Spinal cord (tissue), 10 donors: ENCODE results near the gene CALD1. TPM values are rescaled to one million over a fixed set of nuclear protein-coding genes. Genes with fewer than 3 reads are reported as not detected.

Experiments used
- DNase-seq, 6 donors: peaks; one replicate each; pipeline versions ENCODE4 v3.0.0 to v3.0.0-alpha.2; 2013 to 2015; ENCODE audit warnings: low spot score in 6 of 6, low read depth in 4 of 6
- H3K27ac ChIP-seq: one replicate; pipeline ENCODE4 v1.5.1; 2013; ENCODE audit warnings: low read depth, low read length, control low read depth
- H3K27me3 ChIP-seq: one replicate; pipeline ENCODE4 v1.6.1; 2013; ENCODE audit warnings: low read length; ENCODE audit not compliant: control insufficient read depth, insufficient read depth
- H3K36me3 ChIP-seq: one replicate; pipeline ENCODE4 v1.6.1; 2013; ENCODE audit warnings: low read length; ENCODE audit not compliant: control insufficient read depth, insufficient read depth
- H3K4me1 ChIP-seq: one replicate; pipeline ENCODE4 v1.6.1; 2013; ENCODE audit warnings: low read length; ENCODE audit not compliant: control insufficient read depth, insufficient read depth
- H3K4me3 ChIP-seq: one replicate; pipeline ENCODE4 v1.5.1; 2013; ENCODE audit warnings: low read depth, low read length, control low read depth
- H3K9me3 ChIP-seq: one replicate; pipeline ENCODE4 v1.6.1; 2013; ENCODE audit warnings: low read length; ENCODE audit not compliant: control insufficient read depth, insufficient read depth
- WGBS: methylation state at CpG from one replicate; pipeline ENCODE4 v1.1.5; 2013; ENCODE audit warnings: missing lambda C conversion rate; ENCODE audit not compliant: insufficient coverage; 5-methylcytosine and 5-hydroxymethylcytosine counted together
- polyA plus RNA-seq, 2 donors: library from polyadenylated mRNA; unstranded; fragments of 120-200 nt; gene quantifications; one replicate each; pipeline ENCODE4 v1.2.1, GENCODE V29; 2013; ENCODE audit not compliant: insufficient read length in 2 of 2
- total RNA-seq, 2 donors: library from RNA; depleted of rRNA in 1 of 2; stranded (reverse); fragments of 120-200 nt in 1 of 2; fragments of >200 nt in 1 of 2; gene quantifications; one replicate each; pipeline versions ENCODE4 v1.2.3 to v1.2.4, GENCODE V29; 2013 to 2014
- donor health status: healthy.

Gene CALD1
- total and polyA plus RNA-seq, 4 donors: 77.4 to 162 (median 111) TPM

- no peaks in the 10 kb centered on the region for H3K36me3 ChIP-seq
- no peak overlapping the region for H3K4me3 ChIP-seq
- H3K27ac ChIP-seq: peak overlapping the region; percentile 36
- no peaks in the 10 kb centered on the region for H3K9me3 ChIP-seq
- WGBS: no CpG with 5 or more reads among the region's 4 CpGs
- H3K4me1 ChIP-seq: no peaks in the 10 kb centered on the region
- DNase-seq: peak in 2 of 6 donors; percentile 29 to 50
- H3K27me3 ChIP-seq: no peaks in the 10 kb centered on the region
Observed at GRCh38 chr7:134879815-134880475, 100.5 kb downstream of the CALD1 start.

DNA sequence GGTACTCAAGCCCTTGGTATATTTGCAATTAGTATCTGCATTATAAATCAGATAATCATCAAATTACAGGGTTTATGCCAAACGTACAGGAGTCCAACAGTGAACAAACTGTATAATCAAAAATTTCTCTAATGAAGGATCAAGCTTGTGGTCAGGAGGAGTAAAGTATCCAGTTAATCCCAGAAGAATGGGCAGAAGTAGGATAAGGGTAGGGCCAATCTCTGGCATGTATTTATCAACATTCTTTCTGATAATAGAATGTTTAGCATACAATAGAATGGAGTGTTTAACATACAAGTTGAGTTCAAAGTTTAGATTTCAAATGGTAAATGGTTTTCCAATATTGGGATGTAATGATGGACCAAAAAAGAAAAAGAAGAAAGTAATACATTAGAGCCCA is 103.0 kb downstream of the CALD1 start:
- Histone ChIP-seq H3K36me3 (no peaks in the 10 kb centered on the region), H3K27ac (no peak overlapping the region), H3K4me1 (no peaks in the 10 kb centered on the region), H3K4me3 (no peak overlapping the region), H3K27me3 (no peaks in the 10 kb centered on the region), H3K9me3 (no peaks in the 10 kb centered on the region)
- no peak for DNase-seq
- no CpG with 5 or more reads among the region's 1 CpG for WGBS

- H3K27me3 ChIP-seq: no peaks in the 10 kb centered on the region
- no peaks in the 10 kb centered on the region for H3K9me3 ChIP-seq
- no peak for DNase-seq
- H3K27ac ChIP-seq: peak overlapping the region; percentile 57
- peaks cover 13% of the 10 kb centered on the region for H3K4me1 ChIP-seq
- H3K4me3 ChIP-seq: no peak overlapping the region
- no peaks in the 10 kb centered on the region for H3K36me3 ChIP-seq
- WGBS: no CpG with 5 or more reads among the region's 1 CpG
Observed at GRCh38 chr7:134885967-134886352, 106.5 kb downstream of the CALD1 start.

DNA sequence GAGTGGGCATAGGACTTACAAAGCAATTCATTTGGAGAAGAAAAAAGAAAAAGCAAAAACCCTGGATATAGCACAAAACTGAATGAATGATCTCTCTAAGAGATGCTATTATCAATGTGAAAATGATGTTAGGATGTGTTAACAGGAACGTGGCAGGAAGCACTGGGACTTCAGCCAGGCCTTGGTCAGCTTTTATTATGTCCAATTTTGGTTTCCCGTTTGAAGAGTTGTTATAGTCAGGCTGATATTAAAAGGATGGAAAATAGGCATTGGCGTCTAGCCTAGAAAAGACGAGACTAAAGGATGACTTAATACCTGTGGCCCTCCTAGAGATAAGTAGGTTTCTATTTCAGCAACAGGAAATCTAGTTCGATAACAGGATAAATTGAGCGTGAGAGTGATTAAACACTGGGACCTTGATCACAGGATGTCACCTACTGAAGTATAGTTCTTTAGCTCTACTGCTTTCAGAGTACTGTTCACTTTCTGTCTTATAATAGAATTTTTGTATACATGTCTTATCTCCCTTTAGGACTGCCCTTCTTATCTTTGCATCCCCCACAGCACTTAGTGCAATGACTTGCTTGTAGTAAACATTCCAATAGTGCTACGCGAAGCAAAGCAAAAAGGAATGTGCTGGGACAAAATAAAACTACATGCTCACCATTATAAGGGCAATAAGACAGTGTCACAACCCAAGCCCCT is 107.1 kb downstream of the CALD1 start:
- WGBS: 39% methylated on average over 4 of the region's 8 CpGs
- Histone ChIP-seq H3K4me3 (no peak overlapping the region), H3K27ac (peak overlapping the region; percentile 57), H3K9me3 (no peaks in the 10 kb centered on the region), H3K36me3 (no peaks in the 10 kb centered on the region), H3K4me1 (peaks cover 13% of the 10 kb centered on the region), H3K27me3 (no peaks in the 10 kb centered on the region)
- peak in 2 of 6 donors; percentile 28 to 50 for DNase-seq

GRCh38 chr7:134887523-134887922 is 108.1 kb downstream of the CALD1 start:
- Histone ChIP-seq H3K4me1 (peaks cover 13% of the 10 kb centered on the region), H3K4me3 (no peak overlapping the region), H3K36me3 (no peaks in the 10 kb centered on the region), H3K27me3 (no peaks in the 10 kb centered on the region), H3K9me3 (no peaks in the 10 kb centered on the region), H3K27ac (no peak overlapping the region)
- no peak for DNase-seq
- 98% methylated on average over 6 of the region's 8 CpGs for WGBS

DNA sequence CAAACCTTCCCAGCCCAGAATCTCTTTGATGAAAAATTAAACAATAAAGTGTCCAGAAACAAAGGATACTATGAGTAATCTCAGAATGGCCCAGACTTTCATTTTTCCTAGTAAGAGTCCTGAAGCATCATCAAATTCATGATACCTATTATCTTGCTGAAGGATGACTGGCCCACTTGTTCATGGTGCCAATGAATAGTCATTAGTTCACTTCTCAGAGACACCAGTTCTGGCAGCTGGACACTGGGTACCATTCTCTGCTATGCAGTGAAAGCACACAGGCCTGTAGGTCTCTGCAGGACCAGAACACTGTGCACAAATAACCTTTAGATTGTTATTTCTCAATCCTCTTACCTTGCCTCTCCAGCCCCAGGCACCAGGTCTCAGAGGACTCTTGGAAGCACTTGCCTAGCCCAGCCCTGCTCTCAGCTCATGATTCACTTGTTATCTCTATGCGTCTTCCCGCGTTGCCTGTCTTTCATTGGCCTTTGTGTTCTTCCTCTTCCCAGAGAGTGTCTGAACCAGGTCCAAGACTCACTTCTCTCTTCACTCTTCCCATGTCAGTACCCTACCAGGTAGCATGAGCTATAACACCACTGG is 108.8 kb downstream of the CALD1 start:
- H3K36me3 ChIP-seq: no peaks in the 10 kb centered on the region
- 65% methylated on average over 3 of the region's 3 CpGs for WGBS
- H3K4me1 ChIP-seq: peaks cover 19% of the 10 kb centered on the region
- no peaks in the 10 kb centered on the region for H3K27me3 ChIP-seq
- no peaks in the 10 kb centered on the region for H3K9me3 ChIP-seq
- no peak for DNase-seq
- no peak overlapping the region for H3K27ac ChIP-seq
- no peak overlapping the region for H3K4me3 ChIP-seq

GRCh38 chr7:134890246-134891240 is 111.1 kb downstream of the CALD1 start:
- Histone ChIP-seq H3K27me3 (no peaks in the 10 kb centered on the region), H3K9me3 (no peaks in the 10 kb centered on the region), H3K4me3 (peak overlapping the region; percentile 89), H3K36me3 (no peaks in the 10 kb centered on the region), H3K4me1 (peaks cover 19% of the 10 kb centered on the region), H3K27ac (peak overlapping the region; percentile 97)
- peak in 3 of 6 donors; percentile 46 to 77 (median 59) for DNase-seq
- 32% methylated on average over 6 of the region's 10 CpGs for WGBS

DNA sequence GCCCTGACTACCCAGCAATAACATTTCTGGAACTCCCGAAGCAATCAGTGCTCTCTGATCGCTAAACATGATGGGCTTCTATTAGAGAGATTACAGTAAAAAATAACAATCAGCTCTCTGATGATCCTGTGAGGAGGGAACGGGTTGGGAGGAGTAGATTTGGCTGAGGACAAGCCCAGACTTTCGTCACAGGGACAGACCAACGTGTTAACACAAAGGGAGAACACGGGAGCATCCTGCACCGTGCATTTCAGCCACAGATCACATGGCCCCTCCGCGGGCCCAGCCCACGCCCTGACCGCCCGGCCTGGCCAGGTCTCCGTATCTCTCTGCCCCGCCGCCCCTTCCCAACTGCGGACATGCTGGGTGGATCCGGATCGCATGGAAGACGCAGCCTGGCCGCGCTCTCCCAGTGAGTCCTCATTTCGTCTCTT is 111.8 kb downstream of the CALD1 start:
- peaks cover 19% of the 10 kb centered on the region for H3K4me1 ChIP-seq
- H3K4me3 ChIP-seq: peak overlapping the region; percentile 89
- WGBS: under 1% methylated on average over 12 of the region's 22 CpGs
- H3K27ac ChIP-seq: peak overlapping the region; percentile 97
- no peaks in the 10 kb centered on the region for H3K36me3 ChIP-seq
- H3K9me3 ChIP-seq: peaks cover under 1% of the 10 kb centered on the region
- DNase-seq: peak; percentile 79 to 97 (median 88)
- H3K27me3 ChIP-seq: no peaks in the 10 kb centered on the region
